Measurements from ENCODE around the gene FGF3. TPM values are rescaled to one million over a fixed set of nuclear protein-coding genes. Genes with fewer than 3 reads are reported as not detected.

FGF3 gene
- total and polyA plus RNA-seq, 4 donors, result not detected

DNA sequence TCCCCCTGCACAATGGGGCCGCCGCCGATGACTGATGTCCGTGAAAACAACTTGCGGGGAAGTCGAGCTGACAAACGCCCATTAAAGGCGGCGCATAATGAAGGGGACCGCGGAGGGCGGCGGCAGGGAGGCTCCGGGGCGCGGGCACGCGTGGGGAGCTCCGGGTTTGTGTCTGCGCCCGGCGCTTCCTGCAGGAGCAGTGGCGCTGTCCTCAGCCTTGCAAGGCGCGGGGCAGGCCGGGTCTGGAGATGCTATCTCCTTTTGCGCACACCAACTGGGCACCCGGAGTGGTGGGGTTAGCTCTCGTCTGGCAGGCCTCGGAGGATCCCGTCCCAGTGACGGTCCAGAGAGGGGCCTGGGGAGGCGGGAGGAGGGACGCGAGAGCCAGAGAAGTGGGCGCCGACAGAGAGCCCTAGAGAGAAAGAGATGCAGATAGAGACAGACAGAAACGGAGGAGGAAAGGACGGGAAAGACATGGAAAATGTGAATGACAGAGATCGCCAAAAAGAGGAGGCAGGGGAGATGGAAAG, 390 bp upstream of the FGF3 start:
- H3K9me3 ChIP-seq (ENCODE audit: control insufficient read depth in 4 of 4, insufficient read depth in 3 of 4, low read length in 3 of 4), result peaks cover 0 to 2% (median 0%) of the 10 kb centered on the region in 4 donors
- H3K4me3 ChIP-seq, result no peak overlapping the region
- no peak overlapping the region for H3K9ac ChIP-seq (ENCODE audit: insufficient read depth in 1 of 2, low read length in 2 of 2)
- TF ChIP-seq, protein P1, sequence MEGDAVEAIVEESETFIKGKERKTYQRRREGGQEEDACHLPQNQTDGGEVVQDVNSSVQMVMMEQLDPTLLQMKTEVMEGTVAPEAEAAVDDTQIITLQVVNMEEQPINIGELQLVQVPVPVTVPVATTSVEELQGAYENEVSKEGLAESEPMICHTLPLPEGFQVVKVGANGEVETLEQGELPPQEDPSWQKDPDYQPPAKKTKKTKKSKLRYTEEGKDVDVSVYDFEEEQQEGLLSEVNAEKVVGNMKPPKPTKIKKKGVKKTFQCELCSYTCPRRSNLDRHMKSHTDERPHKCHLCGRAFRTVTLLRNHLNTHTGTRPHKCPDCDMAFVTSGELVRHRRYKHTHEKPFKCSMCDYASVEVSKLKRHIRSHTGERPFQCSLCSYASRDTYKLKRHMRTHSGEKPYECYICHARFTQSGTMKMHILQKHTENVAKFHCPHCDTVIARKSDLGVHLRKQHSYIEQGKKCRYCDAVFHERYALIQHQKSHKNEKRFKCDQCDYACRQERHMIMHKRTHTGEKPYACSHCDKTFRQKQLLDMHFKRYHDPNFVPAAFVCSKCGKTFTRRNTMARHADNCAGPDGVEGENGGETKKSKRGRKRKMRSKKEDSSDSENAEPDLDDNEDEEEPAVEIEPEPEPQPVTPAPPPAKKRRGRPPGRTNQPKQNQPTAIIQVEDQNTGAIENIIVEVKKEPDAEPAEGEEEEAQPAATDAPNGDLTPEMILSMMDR (IDR thresholded peaks at IDR 0.05; ENCODE audit: control extremely low read depth, extremely low read depth), result no peak
- ATAC-seq (ENCODE audit: insufficient read depth, low FRiP score), result no peak
- H3K4me1 ChIP-seq (ENCODE audit: control insufficient read depth in 5 of 5, insufficient read depth in 5 of 5, low read length in 5 of 5), result no peaks in the 10 kb centered on the region
- DNase-seq, result no peak
- H3K27ac ChIP-seq (ENCODE audit: low read depth in 1 of 2, low read length in 1 of 2), result no peak overlapping the region
- peaks cover 26 to 70% (median 49%) of the 10 kb centered on the region in 3 donors for H3K27me3 ChIP-seq (ENCODE audit: control insufficient read depth in 3 of 3, insufficient read depth in 3 of 3, low read length in 2 of 3)
- 3 to 4% methylated on average over 39 to 40 of the region's 40 CpGs for WGBS, 2 donors
- no peaks in the 10 kb centered on the region for H3K36me3 ChIP-seq (ENCODE audit: control insufficient read depth in 4 of 4, insufficient read depth in 4 of 4, low read length in 4 of 4)

DNA sequence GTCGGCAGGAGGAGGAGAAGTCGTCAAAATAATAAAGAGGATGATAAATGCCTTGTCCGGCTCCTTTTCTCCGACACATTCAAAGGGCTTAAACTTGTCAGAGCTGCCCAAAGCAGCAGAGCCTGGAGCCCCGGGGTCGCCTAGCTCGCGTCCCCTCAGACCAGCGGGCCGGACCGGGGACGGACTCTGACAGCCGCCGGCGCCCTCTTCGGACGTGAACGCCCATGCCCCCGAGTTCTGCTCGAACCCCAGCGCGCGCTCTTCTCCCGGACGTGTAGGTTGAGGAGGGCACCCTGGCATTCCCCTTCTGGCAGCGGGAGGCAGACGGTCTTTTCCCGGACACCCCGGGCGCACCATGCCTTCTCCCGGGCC, 999 bp downstream of the FGF3 start:
- H3K27ac ChIP-seq (ENCODE audit: low read depth in 1 of 2, low read length in 1 of 2), result no peak overlapping the region
- no peaks in the 10 kb centered on the region for H3K36me3 ChIP-seq (ENCODE audit: control insufficient read depth in 4 of 4, insufficient read depth in 4 of 4, low read length in 4 of 4)
- H3K27me3 ChIP-seq (ENCODE audit: control insufficient read depth in 3 of 3, insufficient read depth in 3 of 3, low read length in 2 of 3), result peaks cover 26 to 73% (median 49%) of the 10 kb centered on the region in 3 donors
- no peak overlapping the region for H3K4me3 ChIP-seq
- no peaks in the 10 kb centered on the region for H3K4me1 ChIP-seq (ENCODE audit: control insufficient read depth in 5 of 5, insufficient read depth in 5 of 5, low read length in 5 of 5)
- WGBS, 2 donors, result 1 to 2% methylated on average over 30 to 31 of the region's 31 CpGs
- ATAC-seq (ENCODE audit: insufficient read depth, low FRiP score) (no peak), DNase-seq (no peak)
- peaks cover 0 to 2% (median 0%) of the 10 kb centered on the region in 4 donors for H3K9me3 ChIP-seq (ENCODE audit: control insufficient read depth in 4 of 4, insufficient read depth in 3 of 4, low read length in 3 of 4)
- TF ChIP-seq, protein P1 (IDR thresholded peaks at IDR 0.05; ENCODE audit: control extremely low read depth, extremely low read depth), result no peak
- no peak overlapping the region for H3K9ac ChIP-seq (ENCODE audit: insufficient read depth in 1 of 2, low read length in 2 of 2)

DNA sequence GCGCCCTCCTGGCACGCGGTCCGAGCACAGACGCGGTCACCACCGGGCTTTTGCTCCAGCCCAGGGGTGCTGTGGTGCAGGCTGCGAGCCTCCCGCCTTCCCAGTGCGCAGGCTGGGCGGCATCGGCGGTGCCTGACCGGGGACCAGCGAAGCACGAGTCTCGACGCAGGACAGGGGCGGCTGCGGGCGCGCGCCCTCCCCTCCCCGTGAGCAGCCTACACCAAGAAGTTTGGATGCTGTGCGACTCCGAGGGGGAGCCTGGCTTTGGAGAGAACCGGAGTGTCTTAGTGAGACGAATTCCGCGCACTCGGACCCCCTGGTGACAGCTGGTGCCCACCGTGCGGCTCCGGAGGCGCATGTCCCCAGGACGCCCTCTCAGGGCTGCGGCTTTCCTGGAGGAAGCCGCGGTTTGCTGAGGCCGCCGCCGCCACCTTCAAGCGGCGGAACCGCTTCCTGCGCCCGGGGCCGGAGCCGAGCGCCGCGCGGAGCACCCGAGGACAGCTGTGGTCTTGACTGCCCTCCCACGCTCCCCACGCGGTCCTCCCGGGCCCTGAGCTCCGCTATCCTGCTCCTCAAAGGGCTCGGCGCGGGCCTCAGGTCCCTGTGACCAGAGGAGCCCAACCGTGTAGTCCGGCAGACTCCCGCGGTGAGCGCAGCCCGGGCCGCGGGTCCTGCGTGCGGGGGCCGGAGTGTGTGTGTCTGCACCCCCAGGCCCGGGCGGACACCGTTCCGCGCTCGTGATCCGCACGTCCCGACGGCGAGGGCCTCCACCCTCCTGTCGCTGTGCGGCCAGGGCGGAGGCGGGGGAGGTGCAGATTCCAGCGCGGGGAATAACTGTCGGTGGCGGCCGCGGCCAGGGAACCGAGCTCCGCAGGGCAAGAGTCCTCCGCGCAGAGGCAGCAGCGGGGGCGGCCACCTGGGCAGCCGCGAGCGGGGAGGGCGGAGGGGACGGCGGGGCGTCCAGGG, 1.7 kb downstream of the FGF3 start:
- H3K27me3 ChIP-seq (ENCODE audit: control insufficient read depth in 3 of 3, insufficient read depth in 3 of 3, low read length in 2 of 3), result peaks cover 26 to 67% (median 49%) of the 10 kb centered on the region in 3 donors
- TF ChIP-seq, protein P1 (IDR thresholded peaks at IDR 0.05; ENCODE audit: control extremely low read depth, extremely low read depth), result no peak
- WGBS, 2 donors, result 0 to 1% methylated on average over 96 to 107 of the region's 107 CpGs
- H3K9me3 ChIP-seq (ENCODE audit: control insufficient read depth in 4 of 4, insufficient read depth in 3 of 4, low read length in 3 of 4), result peaks cover 0 to 4% (median 0%) of the 10 kb centered on the region in 4 donors
- no peaks in the 10 kb centered on the region for H3K4me1 ChIP-seq (ENCODE audit: control insufficient read depth in 5 of 5, insufficient read depth in 5 of 5, low read length in 5 of 5)
- no peak overlapping the region for H3K27ac ChIP-seq (ENCODE audit: low read depth in 1 of 2, low read length in 1 of 2)
- H3K36me3 ChIP-seq (ENCODE audit: control insufficient read depth in 4 of 4, insufficient read depth in 4 of 4, low read length in 4 of 4), result no peaks in the 10 kb centered on the region
- H3K9ac ChIP-seq (ENCODE audit: insufficient read depth in 1 of 2, low read length in 2 of 2), result no peak overlapping the region
- ATAC-seq (ENCODE audit: insufficient read depth, low FRiP score) (no peak), DNase-seq (no peak)
- no peak overlapping the region for H3K4me3 ChIP-seq
